ENCODE results near the gene RABGAP1. TPM values are rescaled to one million over a fixed set of nuclear protein-coding genes. Genes with fewer than 3 reads are reported as not detected.

Gene RABGAP1
- total and polyA plus RNA-seq, 5 donors: 15.2 to 56.7 (median 50.9) TPM

GRCh38 chr9:123115146-123115913 is 174.5 kb downstream of the RABGAP1 start:
- Histone ChIP-seq H3K9me3 (ENCODE audit: control insufficient read depth, low read length) (no peaks in the 10 kb centered on the region), H3K4me1 (ENCODE audit: control insufficient read depth, insufficient read depth, low read length) (peaks cover 12% of the 10 kb centered on the region), H3K4me3 (ENCODE audit: low read length) (no peak overlapping the region), H3K27ac (ENCODE audit: low read length) (no peak overlapping the region), H3K27me3 (ENCODE audit: control insufficient read depth, insufficient read depth) (no peaks in the 10 kb centered on the region)
- DNase-seq: no peak
- 77% methylated on average over 16 of the region's 16 CpGs for WGBS
- ATAC-seq: no peak
- intact Hi-C loops (cut with DNase I): no loop called here

- Histone ChIP-seq H3K27ac (ENCODE audit: low read length) (no peak overlapping the region), H3K4me1 (ENCODE audit: control insufficient read depth, insufficient read depth, low read length) (peaks cover 12% of the 10 kb centered on the region), H3K27me3 (ENCODE audit: control insufficient read depth, insufficient read depth) (no peaks in the 10 kb centered on the region), H3K4me3 (ENCODE audit: low read length) (no peak overlapping the region), H3K9me3 (ENCODE audit: control insufficient read depth, low read length) (no peaks in the 10 kb centered on the region)
- intact Hi-C loops (cut with DNase I): no loop called here
- WGBS: 85% methylated on average over 6 of the region's 6 CpGs
- DNase-seq (no peak), ATAC-seq (no peak)
Measured at GRCh38 chr9:123116036-123116435, 175.2 kb downstream of the RABGAP1 start.

GRCh38 chr9:123119566-123119965 is 178.7 kb downstream of the RABGAP1 start:
- peaks cover 6% of the 10 kb centered on the region for H3K4me1 ChIP-seq (ENCODE audit: control insufficient read depth, insufficient read depth, low read length)
- no peaks in the 10 kb centered on the region for H3K9me3 ChIP-seq (ENCODE audit: control insufficient read depth, low read length)
- no peak overlapping the region for H3K27ac ChIP-seq (ENCODE audit: low read length)
- WGBS: 50% methylated on average over 7 of the region's 7 CpGs
- intact Hi-C loops (cut with DNase I): no loop called here
- DNase-seq (no peak), ATAC-seq (peak in 1 of 2 donors; percentile 29)
- no peak overlapping the region for H3K4me3 ChIP-seq (ENCODE audit: low read length)
- no peaks in the 10 kb centered on the region for H3K27me3 ChIP-seq (ENCODE audit: control insufficient read depth, insufficient read depth)

GRCh38 chr9:123120131-123120530 is 179.3 kb downstream of the RABGAP1 start:
- no peaks in the 10 kb centered on the region for H3K27me3 ChIP-seq (ENCODE audit: control insufficient read depth, insufficient read depth)
- 87% methylated on average over 5 of the region's 5 CpGs for WGBS
- DNase-seq (no peak), ATAC-seq (no peak)
- H3K9me3 ChIP-seq (ENCODE audit: control insufficient read depth, low read length): no peaks in the 10 kb centered on the region
- H3K4me1 ChIP-seq (ENCODE audit: control insufficient read depth, insufficient read depth, low read length): peaks cover 6% of the 10 kb centered on the region
- intact Hi-C loops (cut with DNase I): no loop called here
- no peak overlapping the region for H3K27ac ChIP-seq (ENCODE audit: low read length)
- H3K4me3 ChIP-seq (ENCODE audit: low read length): no peak overlapping the region

GRCh38 chr9:123120953-123121352 is 180.1 kb downstream of the RABGAP1 start:
- DNase-seq (no peak), ATAC-seq (no peak)
- intact Hi-C loops (cut with DNase I): no loop called here
- H3K27me3 ChIP-seq (ENCODE audit: control insufficient read depth, insufficient read depth): no peaks in the 10 kb centered on the region
- peaks cover 6% of the 10 kb centered on the region for H3K4me1 ChIP-seq (ENCODE audit: control insufficient read depth, insufficient read depth, low read length)
- 98% methylated on average over 1 of the region's 1 CpG for WGBS
- no peaks in the 10 kb centered on the region for H3K9me3 ChIP-seq (ENCODE audit: control insufficient read depth, low read length)
- H3K27ac ChIP-seq (ENCODE audit: low read length): no peak overlapping the region
- H3K4me3 ChIP-seq (ENCODE audit: low read length): no peak overlapping the region

GRCh38 chr9:123121457-123121856 is 180.6 kb downstream of the RABGAP1 start:
- H3K4me1 ChIP-seq (ENCODE audit: control insufficient read depth, insufficient read depth, low read length): peaks cover 6% of the 10 kb centered on the region
- no peaks in the 10 kb centered on the region for H3K9me3 ChIP-seq (ENCODE audit: control insufficient read depth, low read length)
- DNase-seq (no peak), ATAC-seq (no peak)
- intact Hi-C loops (cut with DNase I): no loop called here
- no peak overlapping the region for H3K27ac ChIP-seq (ENCODE audit: low read length)
- H3K4me3 ChIP-seq (ENCODE audit: low read length): no peak overlapping the region
- H3K27me3 ChIP-seq (ENCODE audit: control insufficient read depth, insufficient read depth): no peaks in the 10 kb centered on the region
- 95% methylated on average over 3 of the region's 3 CpGs for WGBS

GRCh38 chr9:123127512-123128075 is 186.8 kb downstream of the RABGAP1 start:
- intact Hi-C loops (cut with DNase I): no loop called here
- no peaks in the 10 kb centered on the region for H3K9me3 ChIP-seq (ENCODE audit: control insufficient read depth, low read length)
- H3K27ac ChIP-seq (ENCODE audit: low read length): no peak overlapping the region
- no peaks in the 10 kb centered on the region for H3K27me3 ChIP-seq (ENCODE audit: control insufficient read depth, insufficient read depth)
- H3K4me3 ChIP-seq (ENCODE audit: low read length): no peak overlapping the region
- ATAC-seq (no peak), DNase-seq (no peak)
- H3K4me1 ChIP-seq (ENCODE audit: control insufficient read depth, insufficient read depth, low read length): peaks cover 1% of the 10 kb centered on the region
- 87% methylated on average over 3 of the region's 3 CpGs for WGBS

GRCh38 chr9:123128591-123128990 is 187.8 kb downstream of the RABGAP1 start:
- Histone ChIP-seq H3K4me1 (ENCODE audit: control insufficient read depth, insufficient read depth, low read length) (peaks cover 1% of the 10 kb centered on the region), H3K27ac (ENCODE audit: low read length) (no peak overlapping the region), H3K27me3 (ENCODE audit: control insufficient read depth, insufficient read depth) (no peaks in the 10 kb centered on the region), H3K9me3 (ENCODE audit: control insufficient read depth, low read length) (no peaks in the 10 kb centered on the region), H3K4me3 (ENCODE audit: low read length) (no peak overlapping the region)
- no peak for ATAC-seq
- WGBS: 95% methylated on average over 4 of the region's 4 CpGs
- no peak for DNase-seq
- intact Hi-C loops (cut with DNase I): no loop called here

GRCh38 chr9:123129423-123129822 is 188.6 kb downstream of the RABGAP1 start:
- peaks cover 1% of the 10 kb centered on the region for H3K4me1 ChIP-seq (ENCODE audit: control insufficient read depth, insufficient read depth, low read length)
- 97% methylated on average over 1 of the region's 1 CpG for WGBS
- H3K4me3 ChIP-seq (ENCODE audit: low read length): no peak overlapping the region
- intact Hi-C loops (cut with DNase I): no loop called here
- DNase-seq (no peak), ATAC-seq (no peak)
- no peaks in the 10 kb centered on the region for H3K27me3 ChIP-seq (ENCODE audit: control insufficient read depth, insufficient read depth)
- H3K27ac ChIP-seq (ENCODE audit: low read length): no peak overlapping the region
- H3K9me3 ChIP-seq (ENCODE audit: control insufficient read depth, low read length): no peaks in the 10 kb centered on the region

- Histone ChIP-seq H3K27me3 (ENCODE audit: control insufficient read depth, insufficient read depth) (no peaks in the 10 kb centered on the region), H3K4me3 (ENCODE audit: low read length) (no peak overlapping the region), H3K4me1 (ENCODE audit: control insufficient read depth, insufficient read depth, low read length) (peaks cover 1% of the 10 kb centered on the region), H3K9me3 (ENCODE audit: control insufficient read depth, low read length) (no peaks in the 10 kb centered on the region), H3K27ac (ENCODE audit: low read length) (no peak overlapping the region)
- ATAC-seq (no peak), DNase-seq (no peak)
- intact Hi-C loops (cut with DNase I): no loop called here
- WGBS: 56% methylated on average over 1 of the region's 1 CpG
Measured at GRCh38 chr9:123131258-123131657, 190.4 kb downstream of the RABGAP1 start.

- Histone ChIP-seq H3K27ac (ENCODE audit: low read length) (no peak overlapping the region), H3K9me3 (ENCODE audit: control insufficient read depth, low read length) (no peaks in the 10 kb centered on the region), H3K27me3 (ENCODE audit: control insufficient read depth, insufficient read depth) (no peaks in the 10 kb centered on the region), H3K4me1 (ENCODE audit: control insufficient read depth, insufficient read depth, low read length) (peaks cover 1% of the 10 kb centered on the region), H3K4me3 (ENCODE audit: low read length) (no peak overlapping the region)
- intact Hi-C loops (cut with DNase I): no loop called here
- DNase-seq (no peak), ATAC-seq (no peak)
Measured at GRCh38 chr9:123131993-123132392, 191.2 kb downstream of the RABGAP1 start.
